ENCODE results near the gene COASY.

The COASY gene

DNA sequence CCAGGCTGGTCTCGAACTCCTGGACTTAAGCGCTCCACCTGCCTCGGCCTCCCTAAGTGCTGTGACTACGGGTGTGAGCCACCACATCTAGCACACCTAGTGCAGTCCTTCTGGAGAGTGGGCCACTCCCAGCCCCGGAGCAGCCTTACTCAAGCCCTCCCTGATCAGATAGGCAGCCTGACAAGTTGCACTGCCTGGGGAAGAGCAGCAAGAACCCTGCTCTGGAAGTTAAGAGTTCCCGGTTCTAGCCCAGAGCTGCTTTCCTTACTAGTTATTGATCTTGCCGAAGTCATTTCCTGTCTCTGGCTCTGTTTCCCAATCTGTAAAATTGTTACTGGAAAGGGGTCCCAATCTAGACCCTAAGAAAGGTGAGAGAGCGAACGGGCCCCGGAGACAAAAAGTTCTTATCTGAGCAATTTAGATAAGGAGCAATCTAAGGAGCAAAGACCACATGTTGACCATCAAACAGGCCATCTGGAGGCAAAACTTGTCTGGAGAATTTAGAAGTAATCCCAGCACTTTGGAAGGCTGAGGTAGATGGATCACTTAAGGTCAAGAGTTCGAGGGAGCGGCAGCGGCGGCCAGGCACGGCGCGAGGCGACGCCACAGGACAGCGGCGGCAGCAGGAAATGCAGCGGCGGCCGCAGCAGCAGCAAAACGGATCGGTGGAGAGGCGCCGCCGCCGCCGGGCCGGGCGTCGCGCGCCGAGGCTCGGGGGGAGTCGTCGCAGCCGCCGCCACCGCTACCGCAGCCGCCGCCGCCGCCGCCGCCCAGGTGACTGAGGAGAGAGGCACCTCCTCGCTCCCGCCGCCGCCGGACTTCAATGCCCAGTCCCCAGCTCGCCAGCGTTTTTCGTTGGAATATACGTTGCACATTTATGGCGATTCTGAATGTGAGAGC, 30.2 kb upstream of the COASY start:
- H3K4me3 ChIP-seq (replicated peaks; ENCODE audit: low read depth, low read length), result peak overlapping the region; percentile 49
- DNase-seq (ENCODE audit: low read depth), result peak; percentile 43
- TF ChIP-seq, protein P1, sequence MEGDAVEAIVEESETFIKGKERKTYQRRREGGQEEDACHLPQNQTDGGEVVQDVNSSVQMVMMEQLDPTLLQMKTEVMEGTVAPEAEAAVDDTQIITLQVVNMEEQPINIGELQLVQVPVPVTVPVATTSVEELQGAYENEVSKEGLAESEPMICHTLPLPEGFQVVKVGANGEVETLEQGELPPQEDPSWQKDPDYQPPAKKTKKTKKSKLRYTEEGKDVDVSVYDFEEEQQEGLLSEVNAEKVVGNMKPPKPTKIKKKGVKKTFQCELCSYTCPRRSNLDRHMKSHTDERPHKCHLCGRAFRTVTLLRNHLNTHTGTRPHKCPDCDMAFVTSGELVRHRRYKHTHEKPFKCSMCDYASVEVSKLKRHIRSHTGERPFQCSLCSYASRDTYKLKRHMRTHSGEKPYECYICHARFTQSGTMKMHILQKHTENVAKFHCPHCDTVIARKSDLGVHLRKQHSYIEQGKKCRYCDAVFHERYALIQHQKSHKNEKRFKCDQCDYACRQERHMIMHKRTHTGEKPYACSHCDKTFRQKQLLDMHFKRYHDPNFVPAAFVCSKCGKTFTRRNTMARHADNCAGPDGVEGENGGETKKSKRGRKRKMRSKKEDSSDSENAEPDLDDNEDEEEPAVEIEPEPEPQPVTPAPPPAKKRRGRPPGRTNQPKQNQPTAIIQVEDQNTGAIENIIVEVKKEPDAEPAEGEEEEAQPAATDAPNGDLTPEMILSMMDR (IDR thresholded peaks at IDR 0.05; ENCODE audit: low read length, missing control alignments), result peak; percentile 29

GRCh38 chr17:42535155-42536047, 26.5 kb upstream of the COASY start:
- TF ChIP-seq, protein P1 (IDR thresholded peaks at IDR 0.05; ENCODE audit: low read length, missing control alignments), result no peak

DNA sequence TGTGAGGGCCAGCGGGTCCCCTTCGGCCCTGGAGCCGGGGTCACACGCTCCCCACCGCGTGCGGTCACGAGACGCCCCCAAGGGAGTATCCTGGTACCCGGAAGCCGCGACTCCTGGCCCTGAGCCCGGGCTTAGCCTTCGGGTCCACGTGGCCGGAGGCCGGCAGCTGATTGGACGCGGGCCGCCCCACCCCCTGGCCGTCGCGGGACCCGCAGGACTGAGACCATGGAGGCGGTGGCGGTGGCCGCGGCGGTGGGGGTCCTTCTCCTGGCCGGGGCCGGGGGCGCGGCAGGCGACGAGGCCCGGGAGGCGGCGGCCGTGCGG, 25.9 kb upstream of the COASY start, which contains the start of gene NAGLU:
TSS of gene NAGLU (plus strand) at position 194 of the 324 bp plus-strand sequence. CDS start at position 226, 32 bp downstream.
- peak within 1 kb of the TSS; percentile 62 for H3K4me3 ChIP-seq (replicated peaks; ENCODE audit: low read depth, low read length)
- DNase-seq (ENCODE audit: low read depth), result peak; percentile 89
- TF ChIP-seq, protein P1 (IDR thresholded peaks at IDR 0.05; ENCODE audit: low read length, missing control alignments), result no peak

More at GRCh38 chr17:42535155-42536047, 26.5 kb upstream of the COASY start:
- no peak for DNase-seq (ENCODE audit: low read depth)
- H3K4me3 ChIP-seq (replicated peaks; ENCODE audit: low read depth, low read length), result peak overlapping the region; percentile 62

GRCh38 chr17:42536372-42537155, 25.4 kb upstream of the COASY start:
- DNase-seq (ENCODE audit: low read depth), result peak; percentile 87
- peak overlapping the region; percentile 62 for H3K4me3 ChIP-seq (replicated peaks; ENCODE audit: low read depth, low read length)
- TF ChIP-seq, protein P1 (IDR thresholded peaks at IDR 0.05; ENCODE audit: low read length, missing control alignments), result no peak

DNA sequence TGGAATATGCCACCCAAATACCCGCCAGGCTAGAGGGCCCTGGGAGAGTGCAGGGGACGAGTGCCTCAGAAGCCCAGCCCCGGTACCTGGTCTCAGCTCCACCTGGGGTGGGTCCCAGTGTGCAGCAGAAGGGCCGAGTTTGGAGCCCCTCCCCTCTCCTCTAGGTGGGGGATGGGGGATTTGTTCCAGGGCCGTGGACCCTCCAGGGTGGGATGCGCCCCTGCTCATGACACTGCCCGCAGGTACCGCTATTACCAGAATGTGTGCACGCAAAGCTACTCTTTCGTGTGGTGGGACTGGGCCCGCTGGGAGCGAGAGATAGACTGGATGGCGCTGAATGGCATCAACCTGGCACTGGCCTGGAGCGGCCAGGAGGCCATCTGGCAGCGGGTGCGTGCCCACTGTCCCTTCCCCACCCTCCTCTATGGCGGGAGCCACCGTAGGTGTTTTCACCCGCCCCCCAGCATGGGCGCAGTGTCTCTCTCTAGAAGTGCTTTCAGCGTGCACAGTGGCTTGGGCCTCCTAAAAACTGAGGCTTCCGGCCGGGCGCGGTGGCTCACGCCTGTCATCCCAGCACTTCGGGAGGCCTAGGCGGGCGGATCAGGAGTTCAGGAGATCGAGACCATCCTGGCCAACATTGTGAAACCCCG, 24.7 kb upstream of the COASY start:
- TF ChIP-seq, protein P1 (IDR thresholded peaks at IDR 0.05; ENCODE audit: low read length, missing control alignments), result no peak
- no peak for DNase-seq (ENCODE audit: low read depth)
- H3K4me3 ChIP-seq (replicated peaks; ENCODE audit: low read depth, low read length), result peak overlapping the region; percentile 62

Measured in fibroblast of pulmonary artery (primary cell).